GM23338 (cell line): ENCODE results near the gene HDAC8. TPM values are rescaled to one million over a fixed set of nuclear protein-coding genes. Genes with fewer than 3 reads are reported as not detected.

Experiments
- ATAC-seq: fragments of 200-7000 bp; cut with Tn5 transposase; 3 replicates; pipeline ENCODE4 v1.9.1; 2020
- DNase-seq: peaks from one replicate; pipeline ENCODE4 v3.0.0-alpha.2; 2015; ENCODE audit warnings: low spot score
- H2AFZ ChIP-seq: fragments of 200-600 bp; sonication (generic); 2 replicates; pipeline ENCODE4 v1.8.0; 2016; ENCODE audit warnings: antibody characterized with exemption, mild to moderate bottlenecking, moderate library complexity
- H3F3A ChIP-seq: fragments of 200-600 bp; sonication (generic); replicated peaks from 2 replicates; pipeline ENCODE4 v1.8.0; 2017; ENCODE audit warnings: antibody characterized with exemption, mixed run types, low read depth
- H3K27ac ChIP-seq: fragments of 200-600 bp; sonication (generic); 2 replicates; pipeline ENCODE4 v1.6.1; 2016; ENCODE audit warnings: low read depth
- H3K27me3 ChIP-seq: fragments of 200-600 bp; sonication (generic); 2 replicates; pipeline ENCODE4 v1.8.0; 2016; ENCODE audit warnings: mild to moderate bottlenecking, mixed run types, moderate library complexity; ENCODE audit not compliant: insufficient read depth
- H3K36me3 ChIP-seq: fragments of 200-600 bp; sonication (generic); 2 replicates; pipeline ENCODE4 v1.8.0; 2016; ENCODE audit warnings: mild to moderate bottlenecking; ENCODE audit not compliant: insufficient read depth
- H3K4me1 ChIP-seq: fragments of 200-600 bp; sonication (generic); 2 replicates; pipeline ENCODE4 v1.8.0; 2016; ENCODE audit warnings: mild to moderate bottlenecking, moderate library complexity; ENCODE audit not compliant: insufficient read depth
- H3K4me2 ChIP-seq: fragments of 200-600 bp; sonication (generic); 2 replicates; pipeline ENCODE4 v1.7.1; 2017; ENCODE audit warnings: mixed run types
- H3K4me3 ChIP-seq: fragments of 200-600 bp; sonication (generic); 2 replicates; pipeline ENCODE4 v1.6.1; 2016; ENCODE audit warnings: mixed run types
- H3K79me2 ChIP-seq: fragments of 200-600 bp; sonication (generic); replicated peaks from 2 replicates; pipeline ENCODE4 v1.8.0; 2017; ENCODE audit warnings: mild to moderate bottlenecking; ENCODE audit not compliant: insufficient read depth
- H3K9me2 ChIP-seq: fragments of 200-600 bp; sonication (generic); 2 replicates; pipeline ENCODE4 v1.8.0; 2017; ENCODE audit not compliant: insufficient read depth
- H4K20me1 ChIP-seq: fragments of 200-600 bp; sonication (generic); replicated peaks from 2 replicates; pipeline ENCODE4 v1.8.0; 2017; ENCODE audit warnings: mild to moderate bottlenecking; ENCODE audit not compliant: insufficient read depth
- H3K27ac Mint-ChIP-seq: 2 replicates; pipeline ENCODE4 v1.8.0; 2020; ENCODE audit warnings: inconsistent platforms, mild to moderate bottlenecking, moderate library complexity, mixed read lengths
- H3K27me3 Mint-ChIP-seq: 3 replicates; pipeline ENCODE4 v1.8.0; 2022; ENCODE audit warnings: low read depth, mild to moderate bottlenecking, moderate library complexity, mixed read lengths, inconsistent platforms; ENCODE audit not compliant: insufficient read depth, poor library complexity
- H3K36me3 Mint-ChIP-seq: 3 replicates; pipeline ENCODE4 v1.8.0; 2021; ENCODE audit warnings: low read depth, mild to moderate bottlenecking, inconsistent platforms, moderate library complexity, mixed read lengths
- H3K4me1 Mint-ChIP-seq: 3 replicates; pipeline ENCODE4 v1.8.0; 2020; ENCODE audit warnings: mild to moderate bottlenecking, inconsistent platforms, mixed read lengths
- H3K4me3 Mint-ChIP-seq: 3 replicates; pipeline ENCODE4 v1.8.0; 2021; ENCODE audit warnings: moderate library complexity, mild to moderate bottlenecking, inconsistent platforms, mixed read lengths
- H3K9me3 Mint-ChIP-seq: 3 replicates; pipeline ENCODE4 v1.8.0; 2020; ENCODE audit warnings: moderate library complexity, mild to moderate bottlenecking, inconsistent platforms, mixed read lengths
- CREB1 ChIP-seq: fragments of 250-450 bp; sonication (Bioruptor Pico); IDR thresholded peaks from 2 replicates; pipeline ENCODE4 v1.5.0; 2020; ENCODE audit warnings: low read depth, mild to moderate bottlenecking, moderate library complexity
- EZH2 ChIP-seq: fragments of 200-600 bp; sonication (generic); IDR thresholded peaks from one replicate; pipeline ENCODE4 v1.8.0; 2017; ENCODE audit warnings: antibody characterized with exemption, mild to moderate bottlenecking, low read depth; ENCODE audit not compliant: unreplicated experiment
- EZH2phosphoT487 ChIP-seq: fragments of 200-600 bp; sonication (generic); IDR thresholded peaks from one replicate; pipeline ENCODE4 v1.8.1; 2018; ENCODE audit warnings: antibody characterized with exemption; ENCODE audit not compliant: unreplicated experiment
- JUNB ChIP-seq: IDR thresholded peaks from one replicate; pipeline ENCODE4 v1.6.1; 2016; ENCODE audit warnings: antibody characterized with exemption; ENCODE audit not compliant: unreplicated experiment
- NANOG ChIP-seq: IDR thresholded peaks from 2 replicates; pipeline ENCODE4 v1.6.1; 2016; ENCODE audit warnings: antibody characterized with exemption, borderline replicate concordance
- POLR2AphosphoS5 ChIP-seq: IDR thresholded peaks from 2 replicates; pipeline ENCODE4 v1.6.1; 2016; ENCODE audit warnings: antibody characterized with exemption, low read depth
- STAT1 ChIP-seq: IDR thresholded peaks from one replicate; pipeline ENCODE4 v1.6.1; 2016; ENCODE audit warnings: antibody characterized with exemption; ENCODE audit not compliant: unreplicated experiment
- ZNF114 ChIP-seq: fragments of 250-450 bp; sonication (Bioruptor Pico); IDR thresholded peaks from 2 replicates; pipeline ENCODE4 v1.5.0; 2020; ENCODE audit warnings: mild to moderate bottlenecking, moderate library complexity
- long read RNA-seq: library from polyadenylated mRNA; unstranded; transcript quantifications from one replicate; pipeline ENCODE4 v2.0.0, GENCODE V29; 2020; ENCODE audit not compliant: unreplicated experiment
- polyA plus RNA-seq: library from polyadenylated mRNA; unstranded; fragments of >200 nt; fragmentation: Nextera tagmentation; extraction: Ambion mirVana; gene quantifications from 2 replicates; pipeline ENCODE4 v1.2.1, GENCODE V29; 2016
- total RNA-seq: library from RNA; depleted of rRNA; stranded (reverse); fragments of >200 nt; shearing (Covaris generic); gene quantifications from 2 replicates; pipeline ENCODE4 v1.2.3, GENCODE V29; 2014; rRNA removed
- TF ChIP-seq, protein P1 (sequence below): IDR thresholded peaks from one replicate; pipeline ENCODE4 v1.6.1; 2018; ENCODE audit warnings: antibody characterized with exemption; ENCODE audit not compliant: unreplicated experiment
- TF ChIP-seq, protein P2 (sequence below): fragments of 250-450 bp; sonication (Bioruptor Pico); IDR thresholded peaks from 2 replicates; pipeline ENCODE4 v1.5.0; 2020; ENCODE audit warnings: mild to moderate bottlenecking, moderate library complexity
- TF ChIP-seq, protein P3 (sequence below), 2 experiments: fragments of 200-600 bp in 1 of 2; sonication (generic) in 1 of 2; conservative IDR thresholded peaks; 2 replicates each; pipeline versions ENCODE4 v1.5.1 to v1.6.1; 2016 to 2017; ENCODE audit warnings: antibody characterized with exemption in 2 of 2, low read depth in 2 of 2, mild to moderate bottlenecking in 2 of 2, moderate library complexity in 1 of 2
- TF ChIP-seq, protein P4 (sequence below): IDR thresholded peaks from 2 replicates; pipeline ENCODE4 v1.6.1; 2016; ENCODE audit warnings: antibody characterized with exemption

HDAC8 gene
- 18.8 and 28.7 TPM in 2 replicates for total RNA-seq
- polyA plus RNA-seq, result 20.6 and 21.6 TPM in 2 replicates
- long read RNA-seq, transcript HDAC8-207 (11 exons, 2,110 nt), result major isoform, 11 of 16 reads
- long read RNA-seq, partial matches to known transcripts, result 0 of 16 reads
- long read RNA-seq, other reads (novel, unspliced or antisense), result 3 of 16 reads

DNA sequence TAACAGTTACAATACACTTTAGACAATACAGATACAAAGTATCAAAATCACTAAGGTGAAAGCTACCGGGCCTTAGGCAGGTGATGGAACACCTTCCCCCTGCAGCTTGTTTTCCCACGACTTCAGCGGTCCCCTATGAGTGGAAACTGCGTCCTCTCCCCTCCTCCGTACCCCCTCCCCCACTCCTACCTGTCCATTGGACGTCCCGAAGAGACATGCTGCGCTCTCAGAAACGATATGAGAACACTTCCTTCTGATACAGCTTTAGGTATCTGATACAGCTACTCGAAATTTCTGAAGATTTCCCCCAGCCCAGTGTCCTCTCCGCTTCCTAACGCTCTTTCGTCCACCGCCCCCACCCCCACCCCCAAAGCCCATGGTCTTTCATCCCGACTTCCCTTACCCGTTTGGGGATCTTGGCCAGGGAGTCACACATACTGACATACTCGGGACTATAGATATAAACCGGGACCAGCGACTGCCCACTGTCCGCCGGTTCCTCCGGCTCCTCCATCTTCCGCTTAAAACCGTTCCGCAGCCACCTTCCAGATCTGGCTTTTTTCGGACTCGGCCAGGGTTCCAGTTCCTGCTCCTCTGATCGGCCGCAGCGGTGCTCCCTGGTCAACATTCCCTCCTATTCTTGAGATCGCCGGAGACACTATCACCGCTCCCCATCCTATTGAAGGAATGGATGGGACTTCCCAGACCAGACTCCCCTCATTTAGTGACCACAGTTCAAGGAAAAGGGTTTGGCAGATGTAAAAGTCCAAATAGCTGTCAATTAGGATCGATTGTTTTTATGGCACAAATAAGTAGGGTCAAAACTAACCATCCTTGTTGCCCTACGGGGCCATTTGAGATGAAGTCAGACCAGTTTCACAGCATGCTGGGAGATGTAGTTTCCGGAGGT, at the start of gene HDAC8:
Gene HDAC8, minus strand, starts transcription at position 596 of the 910 bp plus-strand sequence. Its CDS starts 82 bp downstream, at position 514.
- Histone ChIP-seq H3F3A (no peaks in the 10 kb centered on the region), H3K9me2 (no peaks in the 10 kb centered on the region), H3K36me3 (no peaks in the 10 kb centered on the region), H3K4me2 (peak within 1 kb of the TSS; percentile 74), H3K27ac (peak within 1 kb of the TSS; percentile 82), H3K27me3 (no peaks in the 10 kb centered on the region), H2AFZ (peak within 1 kb of the TSS; percentile 72), H3K79me2 (0 out of 2 replicates have a peak, but pooled peaks cover 4% of the 10 kb centered on the region), H4K20me1 (no peaks in the 10 kb centered on the region), H3K4me3 (peak within 1 kb of the TSS; percentile 80), H3K4me1 (no peaks in the 10 kb centered on the region)
- peak within 1 kb of the TSS; percentile 98 for H3K27ac Mint-ChIP-seq
- peak within 1 kb of the TSS; percentile 98 for H3K4me3 Mint-ChIP-seq
- DNase-seq (peak; percentile 80), ATAC-seq (peak; percentile 92)
- peaks cover 11% of the 10 kb centered on the region; the same call in 2 of the 3 replicates for H3K36me3 Mint-ChIP-seq
- no peaks in the 10 kb centered on the region; the same call in 2 of the 3 replicates for H3K4me1 Mint-ChIP-seq
- no peaks in the 10 kb centered on the region for H3K9me3 Mint-ChIP-seq
- no peaks in the 10 kb centered on the region for H3K27me3 Mint-ChIP-seq
- TF ChIP-seq EZH2phosphoT487 (no peak), EZH2 (no peak), NANOG (no peak), CREB1 (peak; percentile 77), JUNB (no peak), STAT1 (no peak), POLR2AphosphoS5 (peak; percentile 42; the same call in 1 of the 2 replicates), ZNF114 (CRISPR knock-in tag) (no peak)
- TF ChIP-seq, protein P1, sequence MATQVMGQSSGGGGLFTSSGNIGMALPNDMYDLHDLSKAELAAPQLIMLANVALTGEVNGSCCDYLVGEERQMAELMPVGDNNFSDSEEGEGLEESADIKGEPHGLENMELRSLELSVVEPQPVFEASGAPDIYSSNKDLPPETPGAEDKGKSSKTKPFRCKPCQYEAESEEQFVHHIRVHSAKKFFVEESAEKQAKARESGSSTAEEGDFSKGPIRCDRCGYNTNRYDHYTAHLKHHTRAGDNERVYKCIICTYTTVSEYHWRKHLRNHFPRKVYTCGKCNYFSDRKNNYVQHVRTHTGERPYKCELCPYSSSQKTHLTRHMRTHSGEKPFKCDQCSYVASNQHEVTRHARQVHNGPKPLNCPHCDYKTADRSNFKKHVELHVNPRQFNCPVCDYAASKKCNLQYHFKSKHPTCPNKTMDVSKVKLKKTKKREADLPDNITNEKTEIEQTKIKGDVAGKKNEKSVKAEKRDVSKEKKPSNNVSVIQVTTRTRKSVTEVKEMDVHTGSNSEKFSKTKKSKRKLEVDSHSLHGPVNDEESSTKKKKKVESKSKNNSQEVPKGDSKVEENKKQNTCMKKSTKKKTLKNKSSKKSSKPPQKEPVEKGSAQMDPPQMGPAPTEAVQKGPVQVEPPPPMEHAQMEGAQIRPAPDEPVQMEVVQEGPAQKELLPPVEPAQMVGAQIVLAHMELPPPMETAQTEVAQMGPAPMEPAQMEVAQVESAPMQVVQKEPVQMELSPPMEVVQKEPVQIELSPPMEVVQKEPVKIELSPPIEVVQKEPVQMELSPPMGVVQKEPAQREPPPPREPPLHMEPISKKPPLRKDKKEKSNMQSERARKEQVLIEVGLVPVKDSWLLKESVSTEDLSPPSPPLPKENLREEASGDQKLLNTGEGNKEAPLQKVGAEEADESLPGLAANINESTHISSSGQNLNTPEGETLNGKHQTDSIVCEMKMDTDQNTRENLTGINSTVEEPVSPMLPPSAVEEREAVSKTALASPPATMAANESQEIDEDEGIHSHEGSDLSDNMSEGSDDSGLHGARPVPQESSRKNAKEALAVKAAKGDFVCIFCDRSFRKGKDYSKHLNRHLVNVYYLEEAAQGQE, result no peak
- TF ChIP-seq, protein P2, sequence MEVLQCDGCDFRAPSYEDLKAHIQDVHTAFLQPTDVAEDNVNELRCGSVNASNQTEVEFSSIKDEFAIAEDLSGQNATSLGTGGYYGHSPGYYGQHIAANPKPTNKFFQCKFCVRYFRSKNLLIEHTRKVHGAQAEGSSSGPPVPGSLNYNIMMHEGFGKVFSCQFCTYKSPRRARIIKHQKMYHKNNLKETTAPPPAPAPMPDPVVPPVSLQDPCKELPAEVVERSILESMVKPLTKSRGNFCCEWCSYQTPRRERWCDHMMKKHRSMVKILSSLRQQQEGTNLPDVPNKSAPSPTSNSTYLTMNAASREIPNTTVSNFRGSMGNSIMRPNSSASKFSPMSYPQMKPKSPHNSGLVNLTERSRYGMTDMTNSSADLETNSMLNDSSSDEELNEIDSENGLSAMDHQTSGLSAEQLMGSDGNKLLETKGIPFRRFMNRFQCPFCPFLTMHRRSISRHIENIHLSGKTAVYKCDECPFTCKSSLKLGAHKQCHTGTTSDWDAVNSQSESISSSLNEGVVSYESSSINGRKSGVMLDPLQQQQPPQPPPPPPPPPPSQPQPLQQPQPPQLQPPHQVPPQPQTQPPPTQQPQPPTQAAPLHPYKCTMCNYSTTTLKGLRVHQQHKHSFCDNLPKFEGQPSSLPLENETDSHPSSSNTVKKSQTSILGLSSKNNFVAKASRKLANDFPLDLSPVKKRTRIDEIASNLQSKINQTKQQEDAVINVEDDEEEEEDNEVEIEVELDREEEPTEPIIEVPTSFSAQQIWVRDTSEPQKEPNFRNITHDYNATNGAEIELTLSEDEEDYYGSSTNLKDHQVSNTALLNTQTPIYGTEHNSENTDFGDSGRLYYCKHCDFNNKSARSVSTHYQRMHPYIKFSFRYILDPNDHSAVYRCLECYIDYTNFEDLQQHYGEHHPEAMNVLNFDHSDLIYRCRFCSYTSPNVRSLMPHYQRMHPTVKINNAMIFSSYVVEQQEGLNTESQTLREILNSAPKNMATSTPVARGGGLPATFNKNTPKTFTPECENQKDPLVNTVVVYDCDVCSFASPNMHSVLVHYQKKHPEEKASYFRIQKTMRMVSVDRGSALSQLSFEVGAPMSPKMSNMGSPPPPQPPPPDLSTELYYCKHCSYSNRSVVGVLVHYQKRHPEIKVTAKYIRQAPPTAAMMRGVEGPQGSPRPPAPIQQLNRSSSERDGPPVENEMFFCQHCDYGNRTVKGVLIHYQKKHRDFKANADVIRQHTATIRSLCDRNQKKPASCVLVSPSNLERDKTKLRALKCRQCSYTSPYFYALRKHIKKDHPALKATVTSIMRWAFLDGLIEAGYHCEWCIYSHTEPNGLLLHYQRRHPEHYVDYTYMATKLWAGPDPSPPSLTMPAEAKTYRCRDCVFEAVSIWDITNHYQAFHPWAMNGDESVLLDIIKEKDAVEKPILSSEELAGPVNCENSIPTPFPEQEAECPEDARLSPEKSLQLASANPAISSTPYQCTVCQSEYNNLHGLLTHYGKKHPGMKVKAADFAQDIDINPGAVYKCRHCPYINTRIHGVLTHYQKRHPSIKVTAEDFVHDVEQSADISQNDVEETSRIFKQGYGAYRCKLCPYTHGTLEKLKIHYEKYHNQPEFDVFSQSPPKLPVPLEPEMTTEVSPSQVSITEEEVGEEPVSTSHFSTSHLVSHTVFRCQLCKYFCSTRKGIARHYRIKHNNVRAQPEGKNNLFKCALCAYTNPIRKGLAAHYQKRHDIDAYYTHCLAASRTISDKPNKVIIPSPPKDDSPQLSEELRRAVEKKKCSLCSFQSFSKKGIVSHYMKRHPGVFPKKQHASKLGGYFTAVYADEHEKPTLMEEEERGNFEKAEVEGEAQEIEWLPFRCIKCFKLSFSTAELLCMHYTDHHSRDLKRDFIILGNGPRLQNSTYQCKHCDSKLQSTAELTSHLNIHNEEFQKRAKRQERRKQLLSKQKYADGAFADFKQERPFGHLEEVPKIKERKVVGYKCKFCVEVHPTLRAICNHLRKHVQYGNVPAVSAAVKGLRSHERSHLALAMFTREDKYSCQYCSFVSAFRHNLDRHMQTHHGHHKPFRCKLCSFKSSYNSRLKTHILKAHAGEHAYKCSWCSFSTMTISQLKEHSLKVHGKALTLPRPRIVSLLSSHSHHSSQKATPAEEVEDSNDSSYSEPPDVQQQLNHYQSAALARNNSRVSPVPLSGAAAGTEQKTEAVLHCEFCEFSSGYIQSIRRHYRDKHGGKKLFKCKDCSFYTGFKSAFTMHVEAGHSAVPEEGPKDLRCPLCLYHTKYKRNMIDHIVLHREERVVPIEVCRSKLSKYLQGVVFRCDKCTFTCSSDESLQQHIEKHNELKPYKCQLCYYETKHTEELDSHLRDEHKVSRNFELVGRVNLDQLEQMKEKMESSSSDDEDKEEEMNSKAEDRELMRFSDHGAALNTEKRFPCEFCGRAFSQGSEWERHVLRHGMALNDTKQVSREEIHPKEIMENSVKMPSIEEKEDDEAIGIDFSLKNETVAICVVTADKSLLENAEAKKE (CRISPR knock-in tag), result no peak
- TF ChIP-seq, protein P3, sequence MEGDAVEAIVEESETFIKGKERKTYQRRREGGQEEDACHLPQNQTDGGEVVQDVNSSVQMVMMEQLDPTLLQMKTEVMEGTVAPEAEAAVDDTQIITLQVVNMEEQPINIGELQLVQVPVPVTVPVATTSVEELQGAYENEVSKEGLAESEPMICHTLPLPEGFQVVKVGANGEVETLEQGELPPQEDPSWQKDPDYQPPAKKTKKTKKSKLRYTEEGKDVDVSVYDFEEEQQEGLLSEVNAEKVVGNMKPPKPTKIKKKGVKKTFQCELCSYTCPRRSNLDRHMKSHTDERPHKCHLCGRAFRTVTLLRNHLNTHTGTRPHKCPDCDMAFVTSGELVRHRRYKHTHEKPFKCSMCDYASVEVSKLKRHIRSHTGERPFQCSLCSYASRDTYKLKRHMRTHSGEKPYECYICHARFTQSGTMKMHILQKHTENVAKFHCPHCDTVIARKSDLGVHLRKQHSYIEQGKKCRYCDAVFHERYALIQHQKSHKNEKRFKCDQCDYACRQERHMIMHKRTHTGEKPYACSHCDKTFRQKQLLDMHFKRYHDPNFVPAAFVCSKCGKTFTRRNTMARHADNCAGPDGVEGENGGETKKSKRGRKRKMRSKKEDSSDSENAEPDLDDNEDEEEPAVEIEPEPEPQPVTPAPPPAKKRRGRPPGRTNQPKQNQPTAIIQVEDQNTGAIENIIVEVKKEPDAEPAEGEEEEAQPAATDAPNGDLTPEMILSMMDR (conservative IDR thresholded peaks at IDR 0.05; ENCODE audit: low read depth in 2 of 2), result no peak
- TF ChIP-seq, protein P4, sequence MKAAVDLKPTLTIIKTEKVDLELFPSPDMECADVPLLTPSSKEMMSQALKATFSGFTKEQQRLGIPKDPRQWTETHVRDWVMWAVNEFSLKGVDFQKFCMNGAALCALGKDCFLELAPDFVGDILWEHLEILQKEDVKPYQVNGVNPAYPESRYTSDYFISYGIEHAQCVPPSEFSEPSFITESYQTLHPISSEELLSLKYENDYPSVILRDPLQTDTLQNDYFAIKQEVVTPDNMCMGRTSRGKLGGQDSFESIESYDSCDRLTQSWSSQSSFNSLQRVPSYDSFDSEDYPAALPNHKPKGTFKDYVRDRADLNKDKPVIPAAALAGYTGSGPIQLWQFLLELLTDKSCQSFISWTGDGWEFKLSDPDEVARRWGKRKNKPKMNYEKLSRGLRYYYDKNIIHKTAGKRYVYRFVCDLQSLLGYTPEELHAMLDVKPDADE, result peak; percentile 75
